Measurements from ENCODE around the gene EDIL3. TPM values are rescaled to one million over a fixed set of nuclear protein-coding genes. Genes with fewer than 3 reads are reported as not detected.

EDIL3 gene
- total and polyA plus RNA-seq, 7 donors: 3.5 to 57.3 (median 37.1) TPM

DNA sequence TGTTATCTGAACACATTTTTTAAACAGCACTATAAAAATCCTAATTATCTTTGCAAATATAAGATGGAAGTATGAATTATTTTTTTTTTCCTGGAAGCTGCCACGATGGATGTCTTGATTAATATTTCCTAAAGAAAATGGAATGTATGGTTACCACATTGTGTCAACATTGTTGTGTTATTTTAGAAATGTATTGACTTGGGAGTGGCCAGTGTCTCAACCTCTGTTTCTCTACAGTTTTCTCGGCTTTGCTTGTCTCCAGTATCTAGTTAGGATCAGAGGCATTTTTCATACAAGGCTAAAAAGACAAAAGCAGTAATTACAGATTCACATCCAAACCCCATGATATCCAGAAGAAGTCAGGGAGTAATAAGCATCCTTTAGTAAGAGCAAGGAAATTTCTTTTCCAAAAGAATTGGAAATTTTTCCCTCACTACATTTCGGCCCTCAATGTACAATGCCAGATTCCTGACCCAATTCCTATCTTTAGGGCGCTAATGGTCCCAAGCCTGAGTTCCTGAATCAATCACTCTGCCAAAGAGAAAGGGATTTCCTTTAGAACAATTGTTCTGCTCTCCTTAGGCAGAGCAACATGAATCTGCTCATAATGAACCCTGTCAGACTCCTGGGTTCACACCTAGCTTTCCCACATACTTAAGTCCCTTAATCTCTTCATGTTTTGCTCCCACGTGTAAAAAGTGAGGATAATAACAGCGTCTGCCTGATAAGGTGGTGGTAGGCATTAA is 111.7 kb downstream of the EDIL3 start:
- Histone ChIP-seq H3K27ac (no peak overlapping the region), H3K4me3 (no peak overlapping the region), H3K27me3 (no peaks in the 10 kb centered on the region), H3K4me1 (no peaks in the 10 kb centered on the region), H3K36me3 (no peaks in the 10 kb centered on the region), H3K9me3 (no peaks in the 10 kb centered on the region)
- DNase-seq: no peak
- intact Hi-C loops (cut with DNase I): no loop called here
- 61 to 75% methylated on average over 6 of the region's 6 CpGs for WGBS, 2 donors
- TF ChIP-seq, protein P1, sequence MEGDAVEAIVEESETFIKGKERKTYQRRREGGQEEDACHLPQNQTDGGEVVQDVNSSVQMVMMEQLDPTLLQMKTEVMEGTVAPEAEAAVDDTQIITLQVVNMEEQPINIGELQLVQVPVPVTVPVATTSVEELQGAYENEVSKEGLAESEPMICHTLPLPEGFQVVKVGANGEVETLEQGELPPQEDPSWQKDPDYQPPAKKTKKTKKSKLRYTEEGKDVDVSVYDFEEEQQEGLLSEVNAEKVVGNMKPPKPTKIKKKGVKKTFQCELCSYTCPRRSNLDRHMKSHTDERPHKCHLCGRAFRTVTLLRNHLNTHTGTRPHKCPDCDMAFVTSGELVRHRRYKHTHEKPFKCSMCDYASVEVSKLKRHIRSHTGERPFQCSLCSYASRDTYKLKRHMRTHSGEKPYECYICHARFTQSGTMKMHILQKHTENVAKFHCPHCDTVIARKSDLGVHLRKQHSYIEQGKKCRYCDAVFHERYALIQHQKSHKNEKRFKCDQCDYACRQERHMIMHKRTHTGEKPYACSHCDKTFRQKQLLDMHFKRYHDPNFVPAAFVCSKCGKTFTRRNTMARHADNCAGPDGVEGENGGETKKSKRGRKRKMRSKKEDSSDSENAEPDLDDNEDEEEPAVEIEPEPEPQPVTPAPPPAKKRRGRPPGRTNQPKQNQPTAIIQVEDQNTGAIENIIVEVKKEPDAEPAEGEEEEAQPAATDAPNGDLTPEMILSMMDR (IDR thresholded peaks at IDR 0.05): no peak
- no peak for TF ChIP-seq POLR2A (IDR thresholded peaks at IDR 0.05)
- no peak for TF ChIP-seq POLR2AphosphoS5 (IDR thresholded peaks at IDR 0.05)

DNA sequence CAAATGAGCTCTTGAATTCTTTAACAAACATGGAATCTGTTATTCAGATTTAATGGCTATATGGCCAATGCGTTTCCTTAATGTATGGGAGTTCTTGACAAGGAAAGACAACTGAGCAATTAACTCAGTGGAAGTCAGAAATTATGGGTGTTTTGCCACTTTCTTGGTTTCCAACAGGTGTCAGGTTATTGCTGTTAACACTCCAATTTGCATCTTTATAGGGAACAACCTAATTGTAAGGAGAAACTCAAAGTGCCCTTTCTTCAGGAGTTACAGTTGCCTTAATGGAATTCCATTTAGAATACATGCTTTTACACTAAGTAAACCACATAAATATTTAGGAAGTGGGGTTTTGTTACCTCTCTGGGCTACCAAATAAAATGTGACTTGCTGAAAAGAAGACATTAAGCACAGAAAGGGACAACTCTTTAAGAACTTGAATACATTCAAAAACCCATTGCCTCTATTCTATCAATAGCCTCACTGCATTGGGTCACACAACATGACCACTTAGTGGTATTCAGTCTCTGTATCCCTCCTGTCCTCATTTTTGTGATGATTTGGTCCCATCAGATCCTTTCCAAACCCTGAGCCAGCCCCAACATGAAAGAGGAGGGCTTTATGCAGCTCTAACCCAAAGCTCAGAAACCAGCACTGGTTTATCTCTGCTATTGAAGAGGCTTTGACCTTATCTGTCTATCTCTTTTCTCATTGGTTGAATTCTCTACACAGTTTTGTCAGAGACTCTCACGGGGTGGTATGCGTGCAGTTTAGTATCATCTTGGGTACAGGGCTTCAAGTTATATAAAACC is 118.7 kb downstream of the EDIL3 start:
- Histone ChIP-seq H3K27ac (no peak overlapping the region), H3K4me3 (no peak overlapping the region), H3K9me3 (no peaks in the 10 kb centered on the region), H3K36me3 (no peaks in the 10 kb centered on the region), H3K27me3 (no peaks in the 10 kb centered on the region), H3K4me1 (no peaks in the 10 kb centered on the region)
- intact Hi-C loops (cut with DNase I): no loop called here
- TF ChIP-seq POLR2AphosphoS5 (IDR thresholded peaks at IDR 0.05): no peak
- 72 to 81% methylated on average over 3 of the region's 3 CpGs for WGBS, 2 donors
- DNase-seq: no peak

DNA sequence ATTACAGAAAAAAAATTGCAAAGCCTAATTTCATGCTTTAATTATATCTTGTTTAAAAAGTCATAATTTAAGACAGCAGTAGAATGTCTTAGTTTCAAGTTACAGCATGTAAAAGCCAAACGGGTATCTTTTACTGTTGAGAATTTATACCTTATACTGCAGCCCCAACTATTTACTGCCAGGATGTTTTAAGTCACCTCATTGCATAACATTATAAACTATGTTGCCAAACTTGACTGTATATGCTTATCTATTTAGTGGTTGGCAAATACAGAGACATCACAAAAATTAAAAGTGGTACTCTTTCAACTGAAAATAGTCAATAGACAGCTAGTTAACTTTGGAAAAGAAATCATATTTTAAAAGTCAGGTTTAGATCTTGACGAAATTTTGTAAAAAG is 119.5 kb downstream of the EDIL3 start:
- intact Hi-C loops (cut with DNase I): no loop called here
- no peaks in the 10 kb centered on the region for H3K9me3 ChIP-seq
- 51 to 65% methylated on average over 2 of the region's 2 CpGs for WGBS, 2 donors
- H3K4me3 ChIP-seq: no peak overlapping the region
- no peak overlapping the region for H3K27ac ChIP-seq
- H3K4me1 ChIP-seq: no peaks in the 10 kb centered on the region
- no peak for TF ChIP-seq POLR2AphosphoS5 (IDR thresholded peaks at IDR 0.05)
- no peak for TF ChIP-seq EP300 (IDR thresholded peaks at IDR 0.05)
- TF ChIP-seq POLR2A (IDR thresholded peaks at IDR 0.05): no peak
- TF ChIP-seq, protein P1 (IDR thresholded peaks at IDR 0.05): no peak
- H3K36me3 ChIP-seq: no peaks in the 10 kb centered on the region
- DNase-seq: no peak
- no peaks in the 10 kb centered on the region for H3K27me3 ChIP-seq

DNA sequence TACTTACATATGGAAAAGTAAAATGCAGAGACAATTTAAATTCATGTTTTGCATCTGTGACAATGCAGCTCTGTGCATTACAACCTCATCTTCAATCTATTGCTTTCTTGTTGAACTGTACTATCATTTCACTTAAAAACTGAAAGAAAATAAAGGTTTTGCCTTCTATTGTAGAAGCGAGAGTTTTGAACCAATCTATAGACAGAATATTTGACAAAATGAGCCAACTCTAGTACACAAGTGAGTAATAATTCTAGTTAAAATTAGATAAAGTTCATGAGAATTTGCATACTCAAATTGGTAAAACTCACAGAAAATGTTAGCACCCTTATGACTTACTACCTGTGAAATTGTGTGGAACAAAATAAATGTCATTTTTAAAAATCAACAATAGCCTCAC is 123.7 kb downstream of the EDIL3 start:
- intact Hi-C loops (cut with DNase I): no loop called here
- 85 to 92% methylated on average over 1 of the region's 1 CpG for WGBS, 2 donors

DNA sequence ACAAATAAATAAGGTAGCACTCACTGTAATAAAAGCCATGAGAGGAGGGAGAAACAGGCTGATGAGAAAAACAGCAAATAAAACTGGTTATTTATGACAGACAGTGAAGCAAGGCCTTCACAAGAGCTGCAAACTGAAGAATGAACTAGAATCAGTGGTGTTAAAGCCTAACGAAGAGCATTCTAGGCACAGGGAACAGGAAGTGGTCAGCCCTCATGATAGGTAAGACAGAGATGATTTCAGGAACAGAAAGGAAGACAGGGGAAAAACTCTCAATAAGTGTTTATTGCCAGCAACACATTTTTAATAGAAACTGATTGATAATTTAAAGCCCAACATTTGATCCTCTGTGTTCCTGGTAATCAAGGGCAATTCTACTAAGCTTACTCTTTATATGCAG is 124.5 kb downstream of the EDIL3 start:
- no peaks in the 10 kb centered on the region for H3K9me3 ChIP-seq
- H3K4me3 ChIP-seq: no peak overlapping the region
- no peak overlapping the region for H3K27ac ChIP-seq
- WGBS, 2 donors: 6 to 16% methylated on average over 1 of the region's 1 CpG
- H3K4me1 ChIP-seq: peaks cover 0 to 6% (median 0%) of the 10 kb centered on the region in 4 donors
- H3K27me3 ChIP-seq: no peaks in the 10 kb centered on the region
- DNase-seq: no peak
- H3K36me3 ChIP-seq: no peaks in the 10 kb centered on the region
- intact Hi-C loops (cut with DNase I): no loop called here
- TF ChIP-seq, protein P1 (IDR thresholded peaks at IDR 0.05): no peak
- TF ChIP-seq EP300 (IDR thresholded peaks at IDR 0.05) (no peak), POLR2A (IDR thresholded peaks at IDR 0.05) (no peak), POLR2AphosphoS5 (IDR thresholded peaks at IDR 0.05) (no peak)

More for the DNA sequence above, 123.7 kb downstream of the EDIL3 start:
- no peak for DNase-seq
- no peaks in the 10 kb centered on the region for H3K9me3 ChIP-seq
- H3K4me1 ChIP-seq: peaks cover 0 to 6% (median 0%) of the 10 kb centered on the region in 4 donors
- no peak overlapping the region for H3K4me3 ChIP-seq
- H3K27ac ChIP-seq: no peak overlapping the region
- TF ChIP-seq EP300 (IDR thresholded peaks at IDR 0.05): no peak
- H3K27me3 ChIP-seq: no peaks in the 10 kb centered on the region
- no peaks in the 10 kb centered on the region for H3K36me3 ChIP-seq

All from sigmoid colon (tissue), 7 donors.